ENCODE measurements around the gene LAMP2.
"Not testable (repeated sequence)": the region's sequence is repeated elsewhere in the genome, so short reads cannot be mapped to it uniquely, and the experiment has no call there.

Gene LAMP2

GRCh38 chrX:120485315-120485637 lies 16.2 kb upstream of the LAMP2 start:
- Histone ChIP-seq H2AFZ (ENCODE audit: low read depth, low read length, severe bottlenecking) (no peak overlapping the region), H3K27ac (ENCODE audit: low read depth, low read length) (no peak overlapping the region), H3K9me2 (replicated peaks; ENCODE audit: insufficient read depth, low read length) (no peaks in the 10 kb centered on the region), H4K20me1 (ENCODE audit: low read depth, low read length) (no peaks in the 10 kb centered on the region), H3K9me3 (ENCODE audit: insufficient read depth, low read length) (no peaks in the 10 kb centered on the region), H3K36me3 (ENCODE audit: low read length) (no peaks in the 10 kb centered on the region), H3K9ac (ENCODE audit: low read length) (no peak overlapping the region), H3K27me3 (ENCODE audit: low read length) (no peaks in the 10 kb centered on the region), H3F3A (ENCODE audit: insufficient read depth) (no peaks in the 10 kb centered on the region), H3K79me2 (ENCODE audit: insufficient read depth, low read length) (no peaks in the 10 kb centered on the region), H3K4me3 (ENCODE audit: insufficient read depth, low read length, poor library complexity, severe bottlenecking) (no peak overlapping the region), H3K4me2 (ENCODE audit: low read depth, low read length, poor library complexity, severe bottlenecking) (no peak overlapping the region)
- TF ChIP-seq EZH2phosphoT487 (conservative IDR thresholded peaks at IDR 0.05; ENCODE audit: low read length) (no peak), CTCF (IDR thresholded peaks at IDR 0.05; ENCODE audit: insufficient read depth, low read length, poor library complexity, severe bottlenecking) (no peak)

- TF ChIP-seq EZH2phosphoT487 (conservative IDR thresholded peaks at IDR 0.05; ENCODE audit: low read length) (no peak), CTCF (IDR thresholded peaks at IDR 0.05; ENCODE audit: insufficient read depth, low read length, poor library complexity, severe bottlenecking) (no peak)
- Histone ChIP-seq H3K27ac (ENCODE audit: low read depth, low read length) (no peak overlapping the region), H3K4me3 (ENCODE audit: insufficient read depth, low read length, poor library complexity, severe bottlenecking) (no peak overlapping the region), H3K27me3 (ENCODE audit: low read length) (no peaks in the 10 kb centered on the region), H3F3A (ENCODE audit: insufficient read depth) (no peaks in the 10 kb centered on the region), H3K9me3 (ENCODE audit: insufficient read depth, low read length) (no peaks in the 10 kb centered on the region), H4K20me1 (ENCODE audit: low read depth, low read length) (no peaks in the 10 kb centered on the region), H3K9ac (ENCODE audit: low read length) (no peak overlapping the region), H3K36me3 (ENCODE audit: low read length) (no peaks in the 10 kb centered on the region), H3K79me2 (ENCODE audit: insufficient read depth, low read length) (no peaks in the 10 kb centered on the region), H3K9me2 (replicated peaks; ENCODE audit: insufficient read depth, low read length) (no peaks in the 10 kb centered on the region), H2AFZ (ENCODE audit: low read depth, low read length, severe bottlenecking) (no peak overlapping the region), H3K4me2 (ENCODE audit: low read depth, low read length, poor library complexity, severe bottlenecking) (no peak overlapping the region)
These were observed 8.4 kb upstream of the LAMP2 start for GRCh38 chrX:120477453-120477852.

GRCh38 chrX:120476714-120477113 lies 7.6 kb upstream of the LAMP2 start:
- Histone ChIP-seq H3K36me3 (ENCODE audit: low read length) (no peaks in the 10 kb centered on the region), H3K79me2 (ENCODE audit: insufficient read depth, low read length) (no peaks in the 10 kb centered on the region), H3K9me3 (ENCODE audit: insufficient read depth, low read length) (no peaks in the 10 kb centered on the region), H3K27me3 (ENCODE audit: low read length) (no peaks in the 10 kb centered on the region), H3K9ac (ENCODE audit: low read length) (no peak overlapping the region), H3K4me2 (ENCODE audit: low read depth, low read length, poor library complexity, severe bottlenecking) (no peak overlapping the region), H3F3A (ENCODE audit: insufficient read depth) (no peaks in the 10 kb centered on the region), H2AFZ (ENCODE audit: low read depth, low read length, severe bottlenecking) (no peak overlapping the region), H3K9me2 (replicated peaks; ENCODE audit: insufficient read depth, low read length) (no peaks in the 10 kb centered on the region), H3K27ac (ENCODE audit: low read depth, low read length) (no peak overlapping the region), H3K4me3 (ENCODE audit: insufficient read depth, low read length, poor library complexity, severe bottlenecking) (no peak overlapping the region), H4K20me1 (ENCODE audit: low read depth, low read length) (no peaks in the 10 kb centered on the region)
- TF ChIP-seq CTCF (IDR thresholded peaks at IDR 0.05; ENCODE audit: insufficient read depth, low read length, poor library complexity, severe bottlenecking) (no peak), EZH2phosphoT487 (conservative IDR thresholded peaks at IDR 0.05; ENCODE audit: low read length) (no peak)

- H3K9ac ChIP-seq (ENCODE audit: low read length); H3K27me3 ChIP-seq (ENCODE audit: low read length); H3K4me2 ChIP-seq (ENCODE audit: low read depth, low read length, poor library complexity, severe bottlenecking); H3K9me3 ChIP-seq (ENCODE audit: insufficient read depth, low read length); H3K36me3 ChIP-seq (ENCODE audit: low read length); H4K20me1 ChIP-seq (ENCODE audit: low read depth, low read length); H3K27ac ChIP-seq (ENCODE audit: low read depth, low read length); H3K79me2 ChIP-seq (ENCODE audit: insufficient read depth, low read length); H3K4me3 ChIP-seq (ENCODE audit: insufficient read depth, low read length, poor library complexity, severe bottlenecking); H2AFZ ChIP-seq (ENCODE audit: low read depth, low read length, severe bottlenecking); H3F3A ChIP-seq (ENCODE audit: insufficient read depth); H3K9me2 ChIP-seq (replicated peaks; ENCODE audit: insufficient read depth, low read length): not testable (repeated sequence)
These were observed 6.4 kb upstream of the LAMP2 start for GRCh38 chrX:120475447-120475846.

Data from SU-DHL-6 (cell line).